Body of pancreas (tissue), 4 donors: Measurements from ENCODE around the gene GMDS. TPM values are rescaled to one million over a fixed set of nuclear protein-coding genes. Genes with fewer than 3 reads are reported as not detected.
A peak's percentile ranks its signal among the peaks of the same experiment; 100 is the strongest.

ENCODE experiments used
- ATAC-seq: fragments of 150-250 bp; one replicate; pipeline ENCODE4 v1.9.1; 2016
- DNase-seq, 4 donors: peaks; one replicate each; pipeline ENCODE4 v3.0.0-alpha.2; 2019
- H3K27ac ChIP-seq, 4 donors: fragments of 200-600 bp; sonication (generic); 1 replicate in 3 of 4; 2 replicates in 1 of 4; pipeline versions ENCODE4 v1.5.1 to v1.6.1; 2016 to 2019; ENCODE audit warnings: mild to moderate bottlenecking in 1 of 4, mixed read lengths in 1 of 4, moderate library complexity in 1 of 4
- H3K27me3 ChIP-seq, 2 donors: fragments of 200-600 bp; sonication (generic); one replicate each; pipeline ENCODE4 v1.6.0; 2016; ENCODE audit warnings: mild to moderate bottlenecking in 1 of 2
- H3K36me3 ChIP-seq, 2 donors: fragments of 200-600 bp; sonication (generic); replicated peaks in 1 of 2; 2 replicates each; pipeline ENCODE4 v1.5.1; 2016; ENCODE audit warnings: low read depth in 2 of 2; ENCODE audit not compliant: insufficient read depth in 1 of 2
- H3K4me1 ChIP-seq: fragments of 200-600 bp; sonication (generic); one replicate; pipeline ENCODE4 v1.6.0; 2016
- H3K4me3 ChIP-seq, 2 donors: fragments of 200-600 bp; sonication (generic); 1 replicate in 1 of 2; 2 replicates in 1 of 2; pipeline ENCODE4 v1.5.1; 2016 to 2019
- H3K9me3 ChIP-seq, 3 donors: fragments of 200-600 bp; sonication (generic); 1 replicate in 2 of 3; 2 replicates in 1 of 3; pipeline ENCODE4 v1.5.1; 2016
- CTCF ChIP-seq, 7 experiments: fragments of 450-650 bp in 4 of 7; fragments of 200-600 bp in 3 of 7; sonication (generic) in 3 of 7; IDR thresholded peaks; one replicate each; pipeline ENCODE4 v1.5.1; 2016 to 2019; ENCODE audit warnings: antibody characterized with exemption in 7 of 7
- POLR2A ChIP-seq, 3 donors: fragments of 450-650 bp; IDR thresholded peaks; one replicate each; pipeline ENCODE4 v1.6.1; 2016; ENCODE audit warnings: antibody characterized with exemption in 3 of 3, mild to moderate bottlenecking in 2 of 3
- WGBS, 2 donors: methylation state at CpG; one replicate each; pipeline ENCODE4 v1.1.5; 2017; 5-methylcytosine and 5-hydroxymethylcytosine counted together
- intact Hi-C: fragments of 100-400 bp; cut with DNase I; formaldehyde crosslinking; loops from one replicate; pipeline ENCODE4 v1.15.1; 2023
- total RNA-seq, 2 donors: library from RNA; depleted of rRNA; stranded (reverse); fragments of >200 nt; gene quantifications; one replicate each; pipeline ENCODE4 v1.1.0, GENCODE V29; 2016

Gene GMDS
- total RNA-seq, 2 donors from 2014 or later, result 34.5 to 63.3 TPM

- no peak overlapping the region for H3K4me3 ChIP-seq
- WGBS, 2 donors, result 0% methylated on average over 2 of the region's 38 CpGs; no CpG with 5 or more reads in 1 of the 2 donors
- peak; percentile 26 for ATAC-seq
These were observed 634.2 kb downstream of the GMDS start for GRCh38 chr6:1611322-1611571.

GRCh38 chr6:1610497-1611321 is 634.7 kb downstream of the GMDS start:
- 0 to 2% methylated on average over 11 to 76 of the region's 101 CpGs for WGBS, 2 donors
- peaks cover 0 to 50% of the 10 kb centered on the region in 2 donors for H3K27me3 ChIP-seq
- ATAC-seq (peak; percentile 2), DNase-seq (peak in 3 of 4 donors; percentile 26 to 42 (median 40))
- peak overlapping the region; percentile 54 to 92 (median 84) for H3K27ac ChIP-seq
- no peaks in the 10 kb centered on the region for H3K9me3 ChIP-seq
- no peak overlapping the region for H3K4me3 ChIP-seq
- TF ChIP-seq POLR2A (IDR thresholded peaks at IDR 0.05) (no peak), CTCF (IDR thresholded peaks at IDR 0.05) (no peak)
- intact Hi-C loops, result loop anchor here (5.0 kb wide), 1 partner anchor 492 kb away; no protein-coding TSS in a partner anchor
- H3K4me1 ChIP-seq, result peaks cover 65% of the 10 kb centered on the region
- H3K36me3 ChIP-seq, result no peaks in the 10 kb centered on the region

More at GRCh38 chr6:1611322-1611571, 634.2 kb downstream of the GMDS start:
- TF ChIP-seq CTCF (IDR thresholded peaks at IDR 0.05) (peak in 3 of 7 experiments; percentile 19 to 39 (median 38)), POLR2A (IDR thresholded peaks at IDR 0.05) (peak in 1 of 3 donors; percentile 14)
- Histone ChIP-seq H3K27me3 (peaks cover 0 to 47% of the 10 kb centered on the region in 2 donors), H3K27ac (peak overlapping the region in 3 of 4 donors; percentile 80 to 92 (median 87)), H3K9me3 (no peaks in the 10 kb centered on the region), H3K4me1 (peaks cover 64% of the 10 kb centered on the region), H3K36me3 (no peaks in the 10 kb centered on the region)
- intact Hi-C loops, result loop anchor here (5.0 kb wide), 1 partner anchor 491 kb away; no protein-coding TSS in a partner anchor
- DNase-seq, result peak in 2 of 4 donors; percentile 39 to 54

- Histone ChIP-seq H3K27ac (peak within 1 kb of the TSS; percentile 54 to 92 (median 84)), H3K36me3 (no peaks in the 10 kb centered on the region), H3K27me3 (peaks cover 0 to 56% of the 10 kb centered on the region in 2 donors), H3K4me3 (peak within 1 kb of the TSS; percentile 18 to 29), H3K9me3 (no peaks in the 10 kb centered on the region), H3K4me1 (peaks cover 73% of the 10 kb centered on the region)
- ATAC-seq (peak; percentile 83), DNase-seq (peak; percentile 89 to 92 (median 90))
- TF ChIP-seq POLR2A (IDR thresholded peaks at IDR 0.05), result peak; percentile 54 to 80 (median 75)
- no peak for TF ChIP-seq CTCF (IDR thresholded peaks at IDR 0.05)
- WGBS, 2 donors, result 1% methylated on average over 26 to 68 of the region's 115 CpGs
- intact Hi-C loops, result loop anchor here (5.0 kb wide), 1 partner anchor 492 kb away; no protein-coding TSS in a partner anchor
These were observed 635.5 kb downstream of the GMDS start, which contains the start of gene FOXC1 for GRCh38 chr6:1609648-1610496. FOXC1 (plus strand) TSS chr6:1609915; CDS start chr6:1610446, 531 bp downstream.

GRCh38 chr6:1609041-1609647 is 636.3 kb downstream of the GMDS start:
- TF ChIP-seq CTCF (IDR thresholded peaks at IDR 0.05), result no peak
- TF ChIP-seq POLR2A (IDR thresholded peaks at IDR 0.05), result no peak
- DNase-seq (peak in 3 of 4 donors; percentile 30 to 49 (median 35)), ATAC-seq (peak; percentile 8)
- Histone ChIP-seq H3K27me3 (peaks cover 0 to 54% of the 10 kb centered on the region in 2 donors), H3K36me3 (no peaks in the 10 kb centered on the region), H3K9me3 (no peaks in the 10 kb centered on the region), H3K4me3 (no peak overlapping the region), H3K27ac (peak overlapping the region in 3 of 4 donors; percentile 56 to 87 (median 66)), H3K4me1 (peaks cover 73% of the 10 kb centered on the region)
- intact Hi-C loops, result no loop called here
- 0 to 2% methylated on average over 14 to 45 of the region's 58 CpGs for WGBS, 2 donors
